ENCODE measurements around the gene MOB3B. TPM values are rescaled to one million over a fixed set of nuclear protein-coding genes. Genes with fewer than 3 reads are reported as not detected.

Gene MOB3B
- total RNA-seq, 3 donors from 2014 or later (not counting 1 experiment from before 2014, with no cell fraction given): 0.23 to 0.30 (median 0.28) TPM

GRCh38 chr9:27534131-27534530 is 4.5 kb upstream of the MOB3B start:
- no peak for DNase-seq
- WGBS (ENCODE audit: insufficient coverage): 81% methylated on average over 3 of the region's 4 CpGs
- ATAC-seq: no peak
- TF ChIP-seq CTCF (IDR thresholded peaks at IDR 0.05): no peak
- Mint-ChIP-seq H3K36me3 (no peaks in the 10 kb centered on the region), H3K9me3 (no peaks in the 10 kb centered on the region), H3K27me3 (ENCODE audit: low read depth in 2 of 2) (no peaks in the 10 kb centered on the region), H3K27ac (no peak overlapping the region), H3K4me1 (no peaks in the 10 kb centered on the region), H3K4me3 (no peak overlapping the region)
- no peaks in the 10 kb centered on the region for H3K9me3 ChIP-seq (ENCODE audit: control insufficient read depth, insufficient read depth, low read length)
- intact Hi-C loops (cut with micrococcal nuclease): loop anchor here (10.0 kb wide), 1 partner anchor 499 kb away; no protein-coding TSS in a partner anchor
- no peaks in the 10 kb centered on the region for H3K27me3 ChIP-seq (ENCODE audit: control insufficient read depth, insufficient read depth, low read length)
- H3K4me3 ChIP-seq (ENCODE audit: low read length): no peak overlapping the region
- H3K36me3 ChIP-seq (ENCODE audit: control insufficient read depth, insufficient read depth, low read length): no peaks in the 10 kb centered on the region
- no peak overlapping the region for H3K27ac ChIP-seq (ENCODE audit: low read length)
- H3K4me1 ChIP-seq (ENCODE audit: control insufficient read depth, insufficient read depth, low read length): peaks cover 4% of the 10 kb centered on the region

- Mint-ChIP-seq H3K4me1 (peaks cover 0 to 8% of the 10 kb centered on the region in 2 donors), H3K36me3 (no peaks in the 10 kb centered on the region), H3K4me3 (no peak overlapping the region), H3K27ac (no peak overlapping the region), H3K27me3 (ENCODE audit: low read depth in 2 of 2) (no peaks in the 10 kb centered on the region), H3K9me3 (no peaks in the 10 kb centered on the region)
- intact Hi-C loops (cut with micrococcal nuclease): loop anchor here (10.0 kb wide), 1 partner anchor 499 kb away; no protein-coding TSS in a partner anchor
- TF ChIP-seq CTCF (IDR thresholded peaks at IDR 0.05): no peak
- Histone ChIP-seq H3K27ac (ENCODE audit: low read length) (no peak overlapping the region), H3K9me3 (ENCODE audit: control insufficient read depth, insufficient read depth, low read length) (no peaks in the 10 kb centered on the region), H3K4me3 (ENCODE audit: low read length) (no peak overlapping the region), H3K36me3 (ENCODE audit: control insufficient read depth, insufficient read depth, low read length) (no peaks in the 10 kb centered on the region), H3K4me1 (ENCODE audit: control insufficient read depth, insufficient read depth, low read length) (peaks cover 13% of the 10 kb centered on the region), H3K27me3 (ENCODE audit: control insufficient read depth, insufficient read depth, low read length) (peaks cover 3% of the 10 kb centered on the region)
- DNase-seq (no peak), ATAC-seq (no peak)
- WGBS (ENCODE audit: insufficient coverage): 83% methylated on average over 1 of the region's 1 CpG
Measured at GRCh38 chr9:27533311-27533710, 3.7 kb upstream of the MOB3B start.

- Mint-ChIP-seq H3K4me1 (peaks cover 0 to 12% of the 10 kb centered on the region in 2 donors), H3K36me3 (no peaks in the 10 kb centered on the region), H3K4me3 (no peak overlapping the region), H3K27me3 (ENCODE audit: low read depth in 2 of 2) (peaks cover 4 to 8% of the 10 kb centered on the region in 2 donors), H3K9me3 (no peaks in the 10 kb centered on the region), H3K27ac (no peak overlapping the region)
- Histone ChIP-seq H3K4me1 (ENCODE audit: control insufficient read depth, insufficient read depth, low read length) (peaks cover 20% of the 10 kb centered on the region), H3K9me3 (ENCODE audit: control insufficient read depth, insufficient read depth, low read length) (no peaks in the 10 kb centered on the region), H3K27me3 (ENCODE audit: control insufficient read depth, insufficient read depth, low read length) (peaks cover 5% of the 10 kb centered on the region), H3K36me3 (ENCODE audit: control insufficient read depth, insufficient read depth, low read length) (no peaks in the 10 kb centered on the region), H3K27ac (ENCODE audit: low read length) (no peak overlapping the region), H3K4me3 (ENCODE audit: low read length) (no peak overlapping the region)
- no CpG with 5 or more reads among the region's 1 CpG for WGBS (ENCODE audit: insufficient coverage)
- intact Hi-C loops (cut with micrococcal nuclease): loop anchor here (10.0 kb wide), 1 partner anchor 497 kb away; no protein-coding TSS in a partner anchor
- no peak for TF ChIP-seq CTCF (IDR thresholded peaks at IDR 0.05)
- no peak for ATAC-seq
- DNase-seq: no peak
Measured at GRCh38 chr9:27532046-27532445, 2.4 kb upstream of the MOB3B start.

Data from natural killer cell (primary cell).